ENCODE data around the gene ZNF33A. TPM values are rescaled to one million over a fixed set of nuclear protein-coding genes. Genes with fewer than 3 reads are reported as not detected.

ZNF33A gene
- total and polyA plus RNA-seq, 12 donors: 5.6 to 27.7 (median 22.9) TPM

- Histone ChIP-seq H3K27ac (no peak overlapping the region), H3K9me3 (no peaks in the 10 kb centered on the region), H3K4me1 (peaks cover 0 to 4% (median 0%) of the 10 kb centered on the region in 9 donors), H3K4me3 (no peak overlapping the region), H3K27me3 (no peaks in the 10 kb centered on the region), H3K36me3 (peaks cover 0 to 49% (median 7%) of the 10 kb centered on the region in 9 donors)
- intact Hi-C loops (cut with DNase I): no loop called here
- no peak for ATAC-seq
- no peak for DNase-seq
- TF ChIP-seq CTCF (IDR thresholded peaks at IDR 0.05): no peak
- 93 to 96% methylated on average over 2 of the region's 2 CpGs for WGBS, 2 donors
Measured at GRCh38 chr10:38043516-38043915, 33.0 kb downstream of the ZNF33A start.

GRCh38 chr10:38045129-38045528 is 34.7 kb downstream of the ZNF33A start:
- peaks cover 0 to 57% (median 7%) of the 10 kb centered on the region in 9 donors for H3K36me3 ChIP-seq
- no peak overlapping the region for H3K27ac ChIP-seq
- TF ChIP-seq CTCF (IDR thresholded peaks at IDR 0.05): no peak
- H3K9me3 ChIP-seq: peaks cover 0 to 1% (median 0%) of the 10 kb centered on the region in 11 donors
- no peaks in the 10 kb centered on the region for H3K27me3 ChIP-seq
- DNase-seq (no peak), ATAC-seq (no peak)
- no peak overlapping the region for H3K4me3 ChIP-seq
- H3K4me1 ChIP-seq: no peaks in the 10 kb centered on the region
- intact Hi-C loops (cut with DNase I): no loop called here
- WGBS, 2 donors: 49 to 73% methylated on average over 2 of the region's 2 CpGs

GRCh38 chr10:38047666-38048065 is 37.2 kb downstream of the ZNF33A start:
- H3K4me3 ChIP-seq: no peak overlapping the region
- DNase-seq (no peak), ATAC-seq (no peak)
- peaks cover 0 to 60% (median 7%) of the 10 kb centered on the region in 9 donors for H3K36me3 ChIP-seq
- H3K9me3 ChIP-seq: peaks cover 0 to 21% (median 1%) of the 10 kb centered on the region in 11 donors
- no peaks in the 10 kb centered on the region for H3K4me1 ChIP-seq
- H3K27ac ChIP-seq: no peak overlapping the region
- H3K27me3 ChIP-seq: no peaks in the 10 kb centered on the region
- WGBS, 2 donors: 84 to 87% methylated on average over 1 of the region's 1 CpG
- TF ChIP-seq CTCF (IDR thresholded peaks at IDR 0.05): no peak
- intact Hi-C loops (cut with DNase I): no loop called here

- Histone ChIP-seq H3K4me1 (no peaks in the 10 kb centered on the region), H3K27ac (no peak overlapping the region), H3K36me3 (peaks cover 0 to 62% (median 21%) of the 10 kb centered on the region in 9 donors), H3K9me3 (peaks cover 0 to 47% (median 16%) of the 10 kb centered on the region in 11 donors), H3K4me3 (no peak overlapping the region), H3K27me3 (no peaks in the 10 kb centered on the region)
- WGBS, 2 donors: 97 to 100% methylated on average over 1 of the region's 1 CpG
- ATAC-seq: peak in 3 of 8 donors; percentile 23 to 57 (median 33)
- DNase-seq: no peak
- intact Hi-C loops (cut with DNase I): no loop called here
- no peak for TF ChIP-seq CTCF (IDR thresholded peaks at IDR 0.05)
Measured at GRCh38 chr10:38050212-38050611, 39.7 kb downstream of the ZNF33A start.
